SW480 (cell line): Measurements from ENCODE around the gene HECTD1.
A peak's percentile ranks its signal among the peaks of the same experiment; 100 is the strongest.
"Not testable (repeated sequence)": the region's sequence is repeated elsewhere in the genome, so short reads cannot be mapped to it uniquely, and the experiment has no call there.

Experiments used
- DNase-seq: peaks from one replicate; pipeline ENCODE4 v3.0.0-alpha.2; 2016; ENCODE audit warnings: low spot score

Gene HECTD1

DNA sequence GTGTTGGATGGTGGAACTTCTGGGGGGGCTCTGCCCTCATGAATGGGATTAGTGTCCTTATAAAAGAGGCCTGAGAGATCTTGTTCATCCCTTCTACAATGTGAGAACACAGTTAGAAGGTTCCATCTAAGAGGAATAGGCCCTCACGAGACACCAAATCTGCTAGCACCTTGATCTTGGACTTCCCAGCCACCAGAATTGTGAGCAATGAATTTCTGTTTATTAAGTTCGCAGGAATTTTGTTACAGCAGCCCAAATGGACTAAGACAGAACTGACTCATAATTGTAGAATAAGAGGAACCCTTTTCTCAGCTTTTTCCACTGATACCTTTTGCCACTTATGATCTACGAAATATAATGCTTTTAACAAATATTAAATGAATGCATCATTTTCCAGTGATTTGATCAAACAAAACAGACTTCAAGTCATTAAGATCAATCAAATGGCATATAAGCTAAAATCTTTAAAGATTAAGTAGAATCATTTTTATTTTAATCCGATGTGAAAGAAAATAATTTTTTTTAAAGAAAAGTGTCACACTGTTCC, 68.2 kb downstream of the HECTD1 start:
- DNase-seq: no peak

DNA sequence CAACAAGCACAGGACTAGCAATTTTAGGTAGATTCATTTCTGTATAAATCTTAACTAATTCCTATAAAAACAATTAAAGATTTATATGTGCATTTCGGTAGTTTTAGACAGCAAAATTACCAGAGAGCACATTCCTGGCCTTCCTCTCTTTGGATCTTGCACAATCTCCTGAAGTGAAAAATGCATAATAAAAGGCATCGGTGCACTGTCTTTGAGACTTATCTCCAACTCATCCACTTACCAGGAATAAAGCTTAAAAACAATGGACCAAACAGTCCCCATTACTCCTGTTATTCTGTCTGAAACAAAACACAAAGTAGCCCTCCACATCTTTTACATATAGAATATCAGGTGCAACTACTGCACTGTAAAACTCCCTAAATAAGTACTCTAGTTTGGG, 69.3 kb downstream of the HECTD1 start:
- no peak for DNase-seq

DNA sequence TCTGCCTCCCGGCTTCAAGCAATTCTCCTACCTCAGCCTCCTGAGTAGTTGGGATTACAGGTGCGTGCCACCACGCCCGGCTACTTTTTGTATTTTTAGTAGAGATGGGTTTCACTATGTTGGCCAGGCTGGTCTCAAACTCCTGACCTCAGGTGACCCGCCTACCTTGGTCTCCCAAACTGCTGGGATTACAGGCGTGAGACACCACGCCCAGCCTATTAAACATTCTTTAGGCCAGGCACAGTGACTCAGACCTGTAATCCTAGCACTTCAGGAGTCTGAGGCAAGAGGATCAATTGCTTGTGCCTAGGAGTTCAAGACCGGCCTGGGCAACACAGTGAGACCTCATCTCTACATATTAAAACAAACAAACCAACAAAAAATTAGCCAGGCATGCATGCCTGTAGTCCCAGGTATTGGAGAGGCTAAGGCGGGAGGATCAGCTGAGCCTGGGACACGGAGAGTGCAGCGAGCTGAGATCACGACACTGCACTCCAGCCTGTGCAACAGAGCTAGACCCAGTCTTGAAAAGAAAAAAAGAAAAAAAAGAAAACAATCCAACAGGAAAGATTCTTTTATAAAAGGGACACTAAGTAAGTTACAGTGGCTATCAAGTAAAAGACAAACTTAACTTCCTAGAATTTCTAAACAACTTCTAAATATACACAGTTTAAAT, 70.2 kb downstream of the HECTD1 start:
- DNase-seq: no peak

DNA sequence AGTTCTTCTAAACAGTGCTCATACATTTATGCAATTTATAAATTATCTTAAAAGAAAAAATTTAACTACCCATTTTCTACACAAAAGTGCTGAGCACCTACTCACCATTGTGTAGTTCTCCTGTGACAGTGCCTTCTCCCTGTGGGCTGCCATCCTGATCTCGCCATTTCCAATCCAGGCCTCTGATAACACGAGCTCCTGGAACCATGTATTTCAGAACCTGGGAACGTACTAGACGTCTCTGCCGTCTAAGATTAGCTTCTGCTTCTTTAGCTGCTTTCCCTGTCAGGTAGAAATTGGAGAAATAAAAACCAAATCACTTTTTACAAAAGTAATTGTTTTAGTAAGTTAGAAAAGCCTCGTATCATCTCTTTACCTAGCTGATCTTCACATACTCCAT, 74.5 kb downstream of the HECTD1 start:
- DNase-seq: no peak

DNA sequence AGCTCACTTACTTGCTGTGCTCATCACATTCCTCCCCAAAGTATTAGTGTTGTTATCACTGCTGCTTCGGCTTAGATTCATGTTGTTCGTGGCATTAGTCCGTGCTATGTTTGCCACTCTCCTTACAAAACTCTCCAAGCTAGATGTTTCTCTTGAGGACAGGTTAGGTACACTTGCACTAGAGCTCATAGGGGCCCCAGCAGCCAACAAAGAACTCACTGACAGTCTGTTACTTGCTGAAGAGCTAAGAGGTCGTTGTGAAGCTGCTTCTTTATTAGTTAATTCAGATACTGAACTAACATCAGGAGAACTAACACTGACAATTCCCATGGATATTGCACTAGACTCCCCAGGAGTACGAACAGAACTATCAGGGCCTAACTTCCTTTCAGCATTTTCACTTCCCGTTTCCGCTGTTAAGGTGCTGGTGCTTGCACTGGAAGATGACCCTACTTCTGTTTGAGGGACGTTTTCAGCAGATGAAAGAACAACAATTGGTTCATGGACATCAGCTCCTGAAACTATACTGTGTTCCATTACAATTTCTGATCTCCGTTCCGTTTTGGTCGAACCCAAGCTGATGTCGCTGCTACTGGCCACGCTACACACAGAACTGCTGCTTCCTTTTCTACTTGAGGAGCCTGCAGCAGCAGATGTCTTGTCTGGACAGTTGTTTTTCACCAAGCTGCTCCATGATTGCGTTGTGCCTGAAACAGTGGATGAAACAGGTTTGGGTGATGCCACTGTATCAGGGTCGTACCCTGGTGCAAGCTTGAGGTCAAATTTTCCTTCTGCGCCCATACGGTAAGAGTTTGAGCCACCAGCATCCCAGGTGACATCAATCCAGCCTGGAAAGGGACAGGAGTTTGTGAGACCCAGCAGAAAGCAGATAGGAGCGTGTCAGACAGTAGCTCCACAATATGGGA, 78.7 kb downstream of the HECTD1 start:
- DNase-seq: no peak

DNA sequence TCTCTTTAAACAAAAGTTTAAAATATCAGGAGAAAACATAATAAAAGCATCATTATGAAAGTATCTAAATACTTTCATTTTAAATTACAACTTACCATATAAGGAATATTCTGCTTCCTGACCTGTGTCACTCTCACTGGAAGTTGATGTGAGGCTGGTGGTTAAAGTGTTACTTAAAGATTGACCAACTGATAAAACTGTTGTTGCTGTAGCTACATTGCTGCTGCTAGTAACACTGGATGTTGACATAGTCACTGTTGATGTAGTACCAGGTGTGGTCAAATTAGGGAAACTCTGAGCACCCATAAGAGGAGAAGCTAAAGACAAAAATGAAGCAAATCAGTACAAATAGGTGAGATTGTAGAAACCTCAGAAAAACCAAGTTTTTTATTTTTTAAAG, 79.9 kb downstream of the HECTD1 start:
- DNase-seq: no peak

DNA sequence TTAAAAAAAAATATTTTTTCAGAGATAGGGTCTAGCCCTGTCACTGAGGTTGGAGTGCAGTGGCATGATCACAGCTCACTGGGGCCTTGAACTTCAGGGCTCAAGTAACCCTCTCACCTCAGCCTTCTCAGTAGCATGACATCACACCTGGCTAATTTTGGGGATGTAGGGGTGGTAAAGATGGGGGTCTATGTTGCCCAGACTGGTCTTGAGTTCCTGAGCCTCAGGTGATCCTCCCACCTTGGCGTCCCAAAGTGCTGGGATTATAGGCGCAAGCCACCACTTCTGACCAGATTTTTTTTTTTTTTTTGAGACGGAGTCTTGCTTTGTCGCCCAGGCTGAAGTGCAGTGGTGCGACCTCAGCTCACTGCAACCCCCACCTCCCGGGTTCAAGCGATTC, 80.9 kb downstream of the HECTD1 start:
- no peak for DNase-seq

DNA sequence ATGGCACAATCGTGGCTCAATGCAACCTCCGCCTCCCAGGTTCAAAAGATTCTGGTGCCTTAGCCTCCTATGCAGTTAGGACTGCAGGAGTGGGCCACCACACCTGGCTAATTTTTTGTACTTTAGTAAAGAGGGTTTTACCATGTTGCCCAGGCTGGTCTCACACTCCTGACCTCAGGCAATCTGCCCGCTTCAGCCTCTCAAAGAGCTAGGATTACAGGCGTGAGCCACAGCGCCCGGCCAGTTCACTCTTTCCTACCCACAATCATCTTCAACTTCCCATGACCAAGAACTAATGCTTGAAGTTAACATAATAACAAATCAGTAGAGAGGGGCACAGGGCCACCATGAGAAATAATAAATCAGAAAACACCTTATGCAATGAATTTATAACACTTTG, 82.4 kb downstream of the HECTD1 start:
- no peak for DNase-seq

DNA sequence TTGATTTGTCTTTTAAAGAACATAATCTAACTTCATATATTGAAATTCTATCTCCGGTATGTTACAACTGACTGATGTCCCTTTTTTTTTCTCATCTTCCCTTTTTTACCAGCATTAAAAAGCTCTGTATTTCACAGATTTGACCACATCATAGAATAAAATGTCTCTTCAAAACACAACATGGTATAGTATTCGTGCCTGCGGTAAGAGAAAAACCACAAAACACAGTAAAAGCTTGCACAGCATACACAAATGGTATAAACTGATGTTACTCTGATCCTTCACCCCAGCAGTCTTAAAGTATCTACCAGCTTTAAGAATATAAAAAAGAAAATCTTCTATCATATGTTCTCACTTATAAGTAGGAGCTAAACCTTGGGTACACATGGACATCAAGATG, 83.4 kb downstream of the HECTD1 start:
- peak; percentile 42 for DNase-seq

DNA sequence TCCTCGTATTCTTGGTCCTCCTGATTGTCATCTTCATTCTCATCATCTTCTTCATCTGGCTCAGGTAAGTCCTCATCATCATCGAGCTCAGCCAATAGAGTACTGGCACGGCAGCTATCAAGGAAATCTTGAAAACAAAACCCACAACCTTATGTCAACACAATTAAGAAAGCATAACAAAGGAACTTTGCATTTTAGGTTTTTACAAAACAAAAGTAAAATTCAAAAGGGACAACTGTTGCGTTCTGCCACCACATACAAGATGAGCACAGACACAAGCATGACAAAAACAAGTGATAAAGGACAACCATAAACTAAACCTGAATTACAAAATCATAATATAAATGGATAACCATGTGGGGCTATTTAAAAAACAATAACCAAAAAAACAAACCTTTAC, 84.7 kb downstream of the HECTD1 start:
- DNase-seq: no peak

DNA sequence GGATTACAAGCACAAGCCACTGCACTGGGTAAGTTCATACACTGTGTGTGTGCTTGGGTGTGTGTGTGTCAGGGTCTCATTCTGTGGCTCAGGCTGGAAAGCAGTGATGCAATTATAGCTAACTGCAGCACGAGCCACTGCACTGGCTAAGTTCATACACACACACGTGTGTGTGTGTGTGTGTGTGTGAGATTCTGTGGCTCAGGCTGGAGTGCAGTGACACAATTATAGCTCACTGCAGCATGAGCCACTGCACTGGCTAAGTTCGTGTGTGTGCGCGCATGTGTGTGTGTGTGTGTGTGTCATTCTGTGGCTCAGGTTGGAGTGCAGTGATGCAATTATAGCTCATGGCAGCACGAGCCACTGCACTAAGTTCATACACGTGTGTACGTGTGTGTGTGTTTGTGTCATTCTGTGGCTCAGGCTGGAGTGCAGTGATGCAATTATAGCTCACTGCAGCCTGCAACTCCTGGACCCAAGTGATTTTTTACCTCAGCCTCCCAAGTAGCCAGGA, 85.4 kb downstream of the HECTD1 start:
- no peak for DNase-seq

DNA sequence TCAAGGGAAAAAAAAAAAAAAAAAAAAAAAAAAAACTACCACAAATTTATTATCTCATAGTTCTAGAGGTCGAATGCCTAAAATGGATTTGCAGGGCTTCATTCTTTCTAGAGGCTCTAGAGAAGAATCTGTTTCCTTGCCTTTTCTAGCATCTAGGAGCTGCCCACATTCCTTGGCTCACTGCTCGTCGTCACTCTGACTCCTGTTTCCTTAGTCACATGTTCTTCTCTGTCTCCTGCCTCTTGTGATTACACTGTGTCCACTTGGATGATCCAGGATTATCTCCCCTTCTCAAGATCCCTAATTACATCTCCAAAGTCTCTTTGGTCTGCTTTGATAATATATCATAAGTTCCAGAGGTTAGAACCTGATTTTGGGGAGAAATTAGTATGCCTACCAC, 88.7 kb downstream of the HECTD1 start:
- DNase-seq: no peak

DNA sequence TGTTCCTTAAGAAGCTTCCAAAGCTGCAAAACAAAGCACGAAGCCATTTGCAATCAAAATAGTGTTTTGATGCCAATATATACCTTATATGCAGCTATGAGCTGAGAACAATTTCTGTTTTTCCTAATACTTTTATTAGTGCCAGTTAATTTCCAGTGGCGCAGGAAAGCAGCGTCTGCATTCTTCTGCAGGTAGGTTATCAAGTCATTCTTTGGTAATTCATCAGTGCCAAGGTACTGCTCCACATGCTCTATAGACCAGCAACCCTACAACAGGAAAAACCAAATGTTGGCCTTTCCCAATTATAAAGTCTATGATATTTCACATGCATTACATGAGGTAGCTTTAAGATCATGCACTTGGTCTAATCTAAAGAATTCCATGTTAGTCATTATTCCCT, 93.8 kb downstream of the HECTD1 start:
- no peak for DNase-seq

DNA sequence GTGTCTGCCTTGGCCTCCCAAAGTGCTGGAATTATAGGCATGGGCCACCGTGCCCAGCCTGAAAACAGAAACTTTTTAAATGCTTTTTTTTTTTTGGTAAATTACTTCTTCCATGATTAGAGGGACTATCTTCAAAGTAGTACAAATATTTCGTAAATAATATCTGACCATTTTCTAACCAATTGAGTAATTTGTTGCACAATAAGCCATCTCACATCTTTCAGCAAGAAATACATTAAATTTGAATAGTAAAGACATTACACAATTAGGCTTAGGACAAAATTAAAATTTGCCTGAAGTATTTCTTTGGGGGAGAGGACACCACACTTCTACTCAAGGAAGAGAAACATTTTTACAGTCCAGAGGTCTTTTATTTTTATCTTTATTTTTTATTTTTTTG, 96.7 kb downstream of the HECTD1 start:
- DNase-seq: no peak

DNA sequence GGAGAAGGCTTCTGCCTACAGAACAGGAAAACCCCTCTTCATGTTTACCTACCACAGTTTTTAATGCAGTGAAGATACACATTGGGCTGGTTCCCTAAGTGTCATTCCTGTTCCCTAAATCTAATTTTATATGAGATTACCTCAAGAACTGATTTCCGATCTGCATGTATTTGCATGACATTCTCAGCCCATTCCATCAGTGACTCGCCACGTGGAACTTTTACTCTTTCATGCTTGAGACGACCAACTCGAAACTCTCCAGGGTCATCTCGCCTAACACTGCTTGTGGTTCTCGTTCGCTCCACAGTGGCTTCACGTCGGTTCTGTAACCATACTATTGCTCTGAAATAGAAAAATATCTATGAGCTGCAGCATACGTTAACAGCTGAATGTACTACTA, 98.3 kb downstream of the HECTD1 start:
- no peak for DNase-seq

DNA sequence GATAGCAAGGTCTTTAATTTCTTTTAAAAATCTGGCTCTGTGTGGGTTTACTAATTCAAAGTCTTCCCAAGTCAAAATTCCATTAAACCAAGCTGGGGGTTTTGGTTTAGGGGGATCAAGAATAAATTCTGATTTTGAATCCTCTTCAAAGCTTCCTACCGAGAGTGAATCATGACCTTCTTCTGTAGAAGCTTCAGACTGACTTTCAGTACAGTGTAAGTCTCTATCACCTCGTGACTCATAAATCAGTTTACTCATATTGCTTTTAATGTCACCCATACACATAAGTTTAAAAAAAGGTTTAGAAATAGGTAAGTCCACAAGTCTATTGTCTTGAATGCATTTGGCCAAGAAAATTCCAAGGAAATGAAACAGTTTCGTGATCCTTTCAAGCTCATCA, 100.8 kb downstream of the HECTD1 start:
- DNase-seq: no peak

DNA sequence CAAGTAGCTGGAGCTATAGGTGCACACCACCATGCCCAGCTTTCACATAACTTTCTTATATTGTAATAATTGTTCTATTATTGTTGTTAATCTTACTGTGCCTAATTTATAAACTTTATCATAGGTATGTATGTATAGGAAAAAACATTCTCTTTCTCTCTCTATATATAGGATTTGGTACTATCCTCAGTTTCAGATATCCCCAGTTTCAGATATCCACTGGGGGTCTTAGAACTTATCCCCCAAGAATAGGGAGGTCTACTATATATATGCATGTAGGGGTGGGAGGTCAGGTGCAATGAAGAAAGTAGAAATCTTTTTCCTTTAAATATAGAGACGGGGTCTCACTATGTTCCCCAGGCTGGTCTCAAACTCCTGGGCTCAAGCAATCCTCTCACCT, 110.5 kb downstream of the HECTD1 start:
- no peak for DNase-seq

DNA sequence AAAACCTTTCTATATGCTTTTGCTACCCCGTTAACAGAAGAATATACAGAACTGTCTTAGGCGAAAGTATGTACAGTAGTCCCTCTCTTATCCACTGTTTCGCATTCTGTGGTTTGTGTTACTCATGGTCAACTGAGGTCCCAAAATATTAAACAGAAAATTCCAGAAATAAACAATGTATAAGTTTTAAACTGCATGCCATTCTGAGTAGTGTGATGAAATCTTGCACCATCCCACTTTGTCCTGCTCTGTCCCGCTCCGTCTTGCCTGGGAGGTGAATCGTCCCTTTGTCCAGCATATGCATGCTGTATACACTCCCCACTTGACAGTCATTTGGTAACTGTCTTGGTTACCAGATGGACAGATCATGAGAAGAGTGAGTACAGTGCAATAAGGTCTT, 111.3 kb downstream of the HECTD1 start:
- DNase-seq: no peak

DNA sequence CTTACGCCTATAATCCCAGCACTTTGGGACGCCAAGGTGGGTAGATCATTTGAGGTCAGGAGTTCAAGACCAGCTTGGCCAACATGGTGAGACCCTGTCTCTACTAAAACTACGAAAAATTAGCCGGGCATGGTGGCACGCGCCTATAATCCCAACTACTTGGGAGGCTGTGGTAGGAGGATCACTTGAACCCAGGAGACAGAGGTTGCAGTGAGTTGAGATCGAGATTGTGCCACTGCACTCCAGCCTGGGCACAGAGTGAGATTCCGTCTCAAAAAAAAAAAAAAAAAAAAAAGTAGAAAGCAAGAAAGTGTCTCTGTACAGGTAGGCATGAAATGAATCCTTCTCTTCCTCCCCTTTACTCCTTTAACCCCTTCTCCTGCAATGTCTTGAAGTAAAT, 111.8 kb downstream of the HECTD1 start:
- not testable (repeated sequence) for DNase-seq

DNA sequence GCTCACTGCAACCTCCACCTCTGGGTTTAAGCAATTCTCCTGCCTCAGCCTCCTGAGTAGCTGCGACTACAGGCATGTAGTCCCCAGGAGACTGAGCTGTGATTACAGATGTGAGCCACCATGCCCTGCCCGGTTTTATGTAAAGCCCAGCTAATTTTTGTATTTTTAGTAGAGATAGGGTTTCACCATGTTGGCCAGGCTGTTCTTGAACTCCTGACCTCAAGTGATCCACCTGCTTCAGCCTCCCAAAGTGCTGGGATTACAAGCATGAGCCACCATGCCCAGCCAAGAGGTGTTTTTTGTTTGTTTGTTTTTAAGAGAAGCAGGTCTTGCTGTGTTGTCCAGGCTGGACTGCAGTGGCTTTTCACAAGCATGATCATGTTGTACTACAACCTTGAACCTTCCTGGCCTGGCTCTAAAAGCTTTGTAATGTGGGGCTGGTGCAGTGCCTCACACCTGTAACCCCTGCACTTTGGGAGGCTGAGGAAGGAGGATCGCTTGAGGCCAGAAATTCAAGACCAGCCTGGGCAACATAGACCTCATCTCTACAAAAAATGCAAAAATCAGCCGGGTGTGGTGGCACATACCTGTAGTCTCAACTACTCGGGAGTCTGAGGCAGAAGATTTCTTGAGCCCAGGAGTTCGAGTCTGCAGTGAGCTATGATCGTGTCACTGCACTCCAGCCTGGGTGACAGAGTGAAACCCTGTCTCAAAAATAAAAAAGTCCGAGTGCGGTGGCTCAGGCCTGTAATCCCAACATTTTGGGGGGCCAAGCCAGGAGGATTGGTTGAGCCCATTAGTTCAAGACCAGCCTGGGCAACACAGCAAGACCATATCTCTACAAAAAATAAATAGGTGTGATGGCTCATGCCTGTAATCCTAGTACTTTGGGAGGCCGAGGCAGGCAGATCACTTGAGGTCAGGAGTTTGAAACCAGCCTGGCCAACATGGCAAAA, 113.4 kb downstream of the HECTD1 start:
- DNase-seq: not testable (repeated sequence)

DNA sequence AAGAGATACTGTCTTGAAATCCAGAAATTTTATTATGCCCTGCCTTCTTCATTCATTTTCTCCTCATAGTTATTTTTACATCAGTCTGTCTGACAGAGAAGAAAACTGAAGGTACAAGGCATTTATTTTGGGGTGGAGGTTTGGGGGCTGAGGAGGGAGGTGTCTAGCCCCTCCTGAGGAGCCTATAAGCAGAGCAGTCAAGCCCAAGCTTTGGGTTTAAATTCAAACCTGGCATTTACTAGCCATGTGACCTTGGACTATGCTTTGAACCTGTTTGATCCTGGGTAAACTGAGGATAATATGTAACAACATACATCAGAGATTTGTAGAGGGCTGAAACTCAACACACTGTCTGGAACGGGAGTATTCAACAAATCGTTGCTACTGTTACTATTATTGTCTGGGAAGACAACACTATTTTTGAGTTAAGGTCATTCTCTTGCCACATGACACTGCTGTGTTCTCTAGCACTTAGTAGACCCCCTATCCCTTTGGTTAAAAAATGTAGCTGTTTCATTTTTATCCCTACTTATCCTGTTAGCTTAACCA, 115.4 kb downstream of the HECTD1 start:
- DNase-seq: no peak
